Gastrocnemius medialis (tissue), 4 donors: Measurements from ENCODE around the gene NNAT. TPM values are rescaled to one million over a fixed set of nuclear protein-coding genes. Genes with fewer than 3 reads are reported as not detected.

Source experiments
- ATAC-seq, 2 donors: fragments of 150-250 bp; one replicate each; pipeline ENCODE4 v1.9.1; 2016
- DNase-seq, 2 donors: peaks; one replicate each; pipeline ENCODE4 v3.0.0-alpha.2; 2019
- H3K27ac ChIP-seq, 4 donors: fragments of 200-600 bp; sonication (generic); 1 replicate in 1 of 4; 2 replicates in 3 of 4; pipeline ENCODE4 v1.5.1; 2016 to 2018; ENCODE audit warnings: mild to moderate bottlenecking in 2 of 4, moderate library complexity in 1 of 4
- H3K27me3 ChIP-seq, 3 donors: fragments of 200-600 bp; sonication (generic) in 2 of 3; 1 replicate in 1 of 3; 2 replicates in 2 of 3; pipeline versions ENCODE4 v1.5.1 to v1.6.0; 2016 to 2019; ENCODE audit warnings: mild to moderate bottlenecking in 1 of 3, moderate library complexity in 1 of 3
- H3K36me3 ChIP-seq, 2 donors: fragments of 200-600 bp; sonication (generic) in 1 of 2; one replicate each; pipeline ENCODE4 v1.5.1; 2017 to 2018
- H3K4me1 ChIP-seq, 2 donors: fragments of 200-600 bp; sonication (generic) in 1 of 2; one replicate each; pipeline ENCODE4 v1.5.1; 2016 to 2017; ENCODE audit warnings: mild to moderate bottlenecking in 2 of 2
- H3K4me3 ChIP-seq, 4 donors: fragments of 200-600 bp; sonication (generic) in 3 of 4; 1 replicate in 1 of 4; 2 replicates in 3 of 4; pipeline ENCODE4 v1.5.1; 2016 to 2019; ENCODE audit warnings: mild to moderate bottlenecking in 2 of 4
- H3K9me3 ChIP-seq, 3 donors: fragments of 200-600 bp; sonication (generic) in 2 of 3; 1 replicate in 1 of 3; 2 replicates in 2 of 3; pipeline ENCODE4 v1.5.1; 2016 to 2019
- POLR2A ChIP-seq, 2 donors: fragments of 450-650 bp; IDR thresholded peaks; one replicate each; pipeline ENCODE4 v1.6.1; 2017; ENCODE audit warnings: antibody characterized with exemption in 2 of 2, mild to moderate bottlenecking in 2 of 2, moderate library complexity in 2 of 2
- in situ Hi-C, 4 donors: fragments of 200-750 bp; cut with MboI; loops; one replicate each; pipeline versions ENCODE4 v1.15.0 to v1.8.0; 2017; ENCODE audit warnings: low sequenced_read_pairs in 4 of 4
- intact Hi-C: fragments of 100-400 bp; cut with DNase I; formaldehyde crosslinking; loops from one replicate; pipeline ENCODE4 v1.15.1; 2023; ENCODE audit warnings: low total_unique reads
- total RNA-seq, 4 donors: library from RNA; depleted of rRNA; stranded (reverse); fragments of >200 nt; gene quantifications; one replicate each; pipeline versions ENCODE4 v1.1.0 to v1.2.3, GENCODE V29; 2016
- TF ChIP-seq, protein P1 (sequence below), 5 experiments: fragments of 450-650 bp in 3 of 5; fragments of 200-600 bp in 2 of 5; sonication (generic) in 2 of 5; IDR thresholded peaks in 4 of 5; conservative IDR thresholded peaks in 1 of 5; 1 replicate in 4 of 5; 2 replicates in 1 of 5; pipeline ENCODE4 v1.5.1; 2016 to 2019; ENCODE audit warnings: antibody characterized with exemption in 5 of 5, mild to moderate bottlenecking in 3 of 5, moderate library complexity in 3 of 5

NNAT gene
- total RNA-seq, 4 donors from 2014 or later = 1.2 to 4.4 (median 2.4) TPM; not detected in 1

DNA sequence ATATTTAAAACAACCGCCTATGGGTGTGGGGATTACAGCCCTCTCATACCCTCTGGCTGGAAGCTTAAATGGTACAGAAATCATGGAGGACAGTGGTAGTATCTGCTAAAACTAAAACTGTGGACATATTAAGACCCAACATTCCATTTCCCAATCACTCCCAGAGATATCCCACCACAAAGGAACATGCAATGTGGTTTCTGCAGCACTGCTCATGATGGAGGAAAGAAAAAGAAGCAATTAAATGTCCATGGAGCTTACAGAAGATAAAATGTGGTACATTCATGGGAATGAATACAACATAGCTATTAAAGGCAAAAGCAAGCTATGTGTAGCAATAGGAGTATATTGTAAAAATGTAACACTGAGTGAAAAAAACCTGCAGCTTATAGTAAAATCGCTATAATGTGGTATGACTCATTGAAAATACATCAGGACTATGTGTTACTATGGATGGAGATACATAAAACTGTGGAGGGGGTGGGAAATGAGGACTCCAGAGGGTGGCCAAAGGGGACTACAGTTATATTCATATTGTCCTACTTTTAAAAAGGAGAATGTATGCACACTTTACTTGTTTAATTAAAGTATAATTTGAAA, 22.9 kb upstream of the NNAT start:
- H3K36me3 ChIP-seq = peaks cover 0 to 13% of the 10 kb centered on the region in 2 donors
- ATAC-seq = no peak
- no peak overlapping the region for H3K4me3 ChIP-seq
- in situ Hi-C loops (no loop called here), intact Hi-C loops (no loop called here)
- no peak overlapping the region for H3K27ac ChIP-seq
- DNase-seq = no peak
- no peaks in the 10 kb centered on the region for H3K9me3 ChIP-seq
- TF ChIP-seq POLR2A (IDR thresholded peaks at IDR 0.05) = no peak
- TF ChIP-seq, protein P1, sequence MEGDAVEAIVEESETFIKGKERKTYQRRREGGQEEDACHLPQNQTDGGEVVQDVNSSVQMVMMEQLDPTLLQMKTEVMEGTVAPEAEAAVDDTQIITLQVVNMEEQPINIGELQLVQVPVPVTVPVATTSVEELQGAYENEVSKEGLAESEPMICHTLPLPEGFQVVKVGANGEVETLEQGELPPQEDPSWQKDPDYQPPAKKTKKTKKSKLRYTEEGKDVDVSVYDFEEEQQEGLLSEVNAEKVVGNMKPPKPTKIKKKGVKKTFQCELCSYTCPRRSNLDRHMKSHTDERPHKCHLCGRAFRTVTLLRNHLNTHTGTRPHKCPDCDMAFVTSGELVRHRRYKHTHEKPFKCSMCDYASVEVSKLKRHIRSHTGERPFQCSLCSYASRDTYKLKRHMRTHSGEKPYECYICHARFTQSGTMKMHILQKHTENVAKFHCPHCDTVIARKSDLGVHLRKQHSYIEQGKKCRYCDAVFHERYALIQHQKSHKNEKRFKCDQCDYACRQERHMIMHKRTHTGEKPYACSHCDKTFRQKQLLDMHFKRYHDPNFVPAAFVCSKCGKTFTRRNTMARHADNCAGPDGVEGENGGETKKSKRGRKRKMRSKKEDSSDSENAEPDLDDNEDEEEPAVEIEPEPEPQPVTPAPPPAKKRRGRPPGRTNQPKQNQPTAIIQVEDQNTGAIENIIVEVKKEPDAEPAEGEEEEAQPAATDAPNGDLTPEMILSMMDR (IDR thresholded peaks at IDR 0.05 in 4 of 5, conservative IDR thresholded peaks at IDR 0.05 in 1 of 5) = no peak
- H3K27me3 ChIP-seq = no peaks in the 10 kb centered on the region
- H3K4me1 ChIP-seq = no peaks in the 10 kb centered on the region

DNA sequence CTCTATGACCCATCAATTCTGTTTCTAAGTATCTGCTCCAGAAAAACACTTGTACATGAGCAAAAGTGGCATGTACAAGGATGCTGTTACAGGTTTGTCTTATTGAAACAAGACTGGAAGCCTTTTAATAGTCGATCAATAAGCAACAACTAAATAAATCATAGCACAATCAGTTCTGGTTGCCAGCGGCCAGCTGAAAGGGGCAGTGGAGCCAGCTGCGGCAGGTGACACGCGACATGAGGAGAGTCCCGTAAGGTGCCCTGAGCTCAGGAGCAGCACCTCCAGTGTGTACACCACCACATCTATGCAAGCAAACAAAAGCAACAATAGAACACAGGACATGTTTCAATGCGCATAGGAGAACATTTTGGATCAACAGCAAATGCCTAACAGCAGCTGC, 20.7 kb upstream of the NNAT start:
- Histone ChIP-seq H3K4me3 (no peak overlapping the region), H3K9me3 (no peaks in the 10 kb centered on the region), H3K36me3 (peaks cover 0 to 2% of the 10 kb centered on the region in 2 donors), H3K27me3 (no peaks in the 10 kb centered on the region), H3K4me1 (no peaks in the 10 kb centered on the region), H3K27ac (no peak overlapping the region)
- ATAC-seq = no peak
- no peak for TF ChIP-seq POLR2A (IDR thresholded peaks at IDR 0.05)
- TF ChIP-seq, protein P1 (IDR thresholded peaks at IDR 0.05 in 4 of 5, conservative IDR thresholded peaks at IDR 0.05 in 1 of 5) = no peak
- intact Hi-C loops (no loop called here), in situ Hi-C loops (no loop called here)
- no peak for DNase-seq

DNA sequence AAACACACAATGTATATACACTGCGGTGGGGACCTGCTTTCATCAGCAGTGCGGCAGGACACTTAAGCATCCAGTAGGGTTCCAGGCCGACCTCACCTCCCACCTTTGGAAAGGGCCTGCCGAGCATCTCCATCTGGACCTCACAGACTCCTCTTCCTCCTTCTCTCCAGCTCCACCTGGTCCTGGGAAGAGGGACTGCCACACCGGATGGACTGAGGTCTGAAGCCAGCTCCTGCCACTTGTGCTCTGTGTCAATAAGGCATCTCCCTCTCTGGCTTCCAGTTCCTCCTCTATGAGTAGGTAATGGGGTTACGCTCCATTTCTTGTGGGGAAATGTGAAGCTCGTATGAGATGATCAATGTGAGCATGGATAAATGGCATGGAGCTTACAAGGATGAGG, 19.1 kb upstream of the NNAT start:
- Histone ChIP-seq H3K9me3 (no peaks in the 10 kb centered on the region), H3K4me1 (no peaks in the 10 kb centered on the region), H3K27ac (no peak overlapping the region), H3K4me3 (no peak overlapping the region), H3K36me3 (no peaks in the 10 kb centered on the region), H3K27me3 (no peaks in the 10 kb centered on the region)
- ATAC-seq = peak in 1 of 2 donors; percentile 22
- intact Hi-C loops (no loop called here), in situ Hi-C loops (no loop called here)
- TF ChIP-seq POLR2A (IDR thresholded peaks at IDR 0.05) = no peak
- TF ChIP-seq, protein P1 (IDR thresholded peaks at IDR 0.05 in 4 of 5, conservative IDR thresholded peaks at IDR 0.05 in 1 of 5) = no peak
- DNase-seq = no peak

DNA sequence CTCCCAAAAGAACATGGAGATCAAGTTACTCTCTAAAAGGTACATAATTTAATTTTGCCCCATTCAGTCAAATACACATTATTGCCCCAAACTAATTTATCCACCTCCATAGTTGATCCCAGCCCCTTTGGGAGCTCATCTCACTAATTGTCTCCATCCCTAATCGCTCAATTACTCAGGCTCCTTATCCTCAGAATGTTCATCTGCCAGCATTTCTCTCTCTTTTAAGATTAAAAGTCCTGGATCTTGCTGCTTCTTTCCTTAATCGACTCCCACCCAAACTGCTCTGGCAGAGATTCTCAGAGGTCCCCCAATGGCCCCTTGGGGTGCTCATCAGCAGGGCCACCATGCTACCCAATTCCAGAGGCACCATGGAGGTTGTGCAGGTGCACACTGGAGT, 18.4 kb upstream of the NNAT start:
- in situ Hi-C loops = no loop called here
- TF ChIP-seq, protein P1 (IDR thresholded peaks at IDR 0.05 in 4 of 5, conservative IDR thresholded peaks at IDR 0.05 in 1 of 5) = no peak
- no peak for TF ChIP-seq POLR2A (IDR thresholded peaks at IDR 0.05)
- no peak for DNase-seq
- no peaks in the 10 kb centered on the region for H3K36me3 ChIP-seq
- H3K27ac ChIP-seq = no peak overlapping the region
- H3K4me1 ChIP-seq = no peaks in the 10 kb centered on the region
- no peak overlapping the region for H3K4me3 ChIP-seq
- intact Hi-C loops = no loop called here
- no peaks in the 10 kb centered on the region for H3K27me3 ChIP-seq
- no peaks in the 10 kb centered on the region for H3K9me3 ChIP-seq
- no peak for ATAC-seq
